Tongue (tissue), 2 donors: ENCODE measurements around the gene HMGXB3. TPM values are rescaled to one million over a fixed set of nuclear protein-coding genes. Genes with fewer than 3 reads are reported as not detected.
A peak's percentile ranks its signal among the peaks of the same experiment; 100 is the strongest.
"Not testable (repeated sequence)": the region's sequence is repeated elsewhere in the genome, so short reads cannot be mapped to it uniquely, and the experiment has no call there.

ENCODE experiments used
- DNase-seq: peaks from one replicate; pipeline ENCODE4 v3.0.0-alpha.2; 2015
- total RNA-seq: library from RNA; depleted of rRNA; stranded (reverse); fragments of >200 nt; gene quantifications from one replicate; pipeline ENCODE4 v1.2.3, GENCODE V29; 2014

Gene HMGXB3
- total RNA-seq, 1 donor from 2014 or later: 22.7 TPM

- no peak for DNase-seq
These were observed 67.9 kb downstream of the HMGXB3 start for GRCh38 chr5:150068472-150068871.

- no peak for DNase-seq
These were observed 68.6 kb downstream of the HMGXB3 start for GRCh38 chr5:150068961-150069645.

- DNase-seq: no peak
These were observed 69.4 kb downstream of the HMGXB3 start for GRCh38 chr5:150069672-150070627.

- DNase-seq: no peak
These were observed 70.3 kb downstream of the HMGXB3 start for GRCh38 chr5:150070821-150071220.

GRCh38 chr5:150073086-150073625 is 72.6 kb downstream of the HMGXB3 start:
- no peak for DNase-seq

- DNase-seq: no peak
These were observed 73.1 kb downstream of the HMGXB3 start for GRCh38 chr5:150073677-150074076.

GRCh38 chr5:150075233-150075632 is 74.7 kb downstream of the HMGXB3 start:
- no peak for DNase-seq

- no peak for DNase-seq
These were observed 75.3 kb downstream of the HMGXB3 start for GRCh38 chr5:150075806-150076205.

- no peak for DNase-seq
These were observed 76.5 kb downstream of the HMGXB3 start for GRCh38 chr5:150077060-150077459.

- no peak for DNase-seq
These were observed 77.7 kb downstream of the HMGXB3 start for GRCh38 chr5:150077996-150078801.

- no peak for DNase-seq
These were observed 78.5 kb downstream of the HMGXB3 start for GRCh38 chr5:150078802-150079689.

- no peak for DNase-seq
These were observed 79.4 kb downstream of the HMGXB3 start for GRCh38 chr5:150079909-150080461.

- DNase-seq: no peak
These were observed 80.3 kb downstream of the HMGXB3 start for GRCh38 chr5:150080696-150081435.

- peak; percentile 47 for DNase-seq
These were observed 81.2 kb downstream of the HMGXB3 start for GRCh38 chr5:150081541-150082283.

GRCh38 chr5:150082374-150082773 is 81.8 kb downstream of the HMGXB3 start:
- DNase-seq: no peak

GRCh38 chr5:150082889-150083288 is 82.3 kb downstream of the HMGXB3 start:
- DNase-seq: no peak

- DNase-seq: not testable (repeated sequence)
These were observed 84.2 kb downstream of the HMGXB3 start for GRCh38 chr5:150084754-150085153.

GRCh38 chr5:150085191-150085912 is 84.8 kb downstream of the HMGXB3 start:
- no peak for DNase-seq
